Prostate gland (tissue), 2 donors: ENCODE measurements around the gene TSSC4.

Experiments used
- CTCF ChIP-seq, 4 experiments: fragments of 200-600 bp in 2 of 4; fragments of 450-650 bp in 2 of 4; sonication (generic) in 2 of 4; IDR thresholded peaks; 1 replicate in 3 of 4; 2 replicates in 1 of 4; pipeline ENCODE4 v1.5.1; 2016 to 2019; ENCODE audit warnings: antibody characterized with exemption in 4 of 4, mild to moderate bottlenecking in 2 of 4, moderate library complexity in 2 of 4
- POLR2A ChIP-seq: fragments of 450-650 bp; IDR thresholded peaks from one replicate; pipeline ENCODE4 v1.6.1; 2016; ENCODE audit warnings: antibody characterized with exemption, mild to moderate bottlenecking
- POLR2AphosphoS5 ChIP-seq: sonication (generic); formaldehyde crosslinking; IDR thresholded peaks from one replicate; pipeline ENCODE4 v1.6.1; 2017; ENCODE audit warnings: antibody characterized with exemption

- TF ChIP-seq POLR2AphosphoS5 (no peak), POLR2A (no peak), CTCF (IDR thresholded peaks at IDR 0.05) (no peak)
Measured at GRCh38 chr11:2422461-2423156, 22.1 kb downstream of the TSSC4 start.
